ENCODE measurements around the gene UGT1A4. TPM values are rescaled to one million over a fixed set of nuclear protein-coding genes. Genes with fewer than 3 reads are reported as not detected.
A peak's percentile ranks its signal among the peaks of the same experiment; 100 is the strongest.
"Not testable (repeated sequence)": the region's sequence is repeated elsewhere in the genome, so short reads cannot be mapped to it uniquely, and the experiment has no call there.

UGT1A4 gene
- total RNA-seq, 1 donor from 2014 or later, result not detected

DNA sequence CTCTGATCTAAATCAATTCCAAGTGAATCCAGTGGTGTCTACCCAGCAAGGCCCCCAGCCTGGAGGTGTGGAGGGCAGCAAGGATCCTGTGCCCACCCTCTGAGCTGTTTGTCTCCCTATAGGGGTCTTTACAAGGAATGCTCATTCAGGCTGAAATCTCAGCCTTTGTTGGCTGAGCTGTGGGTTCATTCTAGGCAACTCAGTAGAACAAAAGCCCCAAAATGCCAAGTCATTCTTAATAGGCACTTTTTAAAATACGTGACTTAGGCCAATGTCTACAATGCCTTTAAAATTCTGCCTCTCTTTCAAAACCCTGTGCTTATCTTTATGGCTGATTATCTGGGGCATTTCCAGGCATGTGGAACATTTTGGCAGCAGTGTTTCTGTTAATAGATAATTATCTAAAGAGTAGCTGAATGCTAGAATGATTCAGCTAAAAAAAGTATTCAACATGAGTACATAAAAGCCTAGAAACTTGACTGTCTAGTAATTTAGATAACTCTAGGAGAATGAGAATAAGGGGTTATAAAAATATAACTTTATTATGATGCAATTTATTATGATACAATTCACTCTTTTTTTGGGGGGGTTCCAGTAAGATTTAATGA, 18.4 kb upstream of the UGT1A4 start:
- H3K36me3 Mint-ChIP-seq, result no peaks in the 10 kb centered on the region
- no peak overlapping the region for H3K4me3 Mint-ChIP-seq
- TF ChIP-seq, protein P1, sequence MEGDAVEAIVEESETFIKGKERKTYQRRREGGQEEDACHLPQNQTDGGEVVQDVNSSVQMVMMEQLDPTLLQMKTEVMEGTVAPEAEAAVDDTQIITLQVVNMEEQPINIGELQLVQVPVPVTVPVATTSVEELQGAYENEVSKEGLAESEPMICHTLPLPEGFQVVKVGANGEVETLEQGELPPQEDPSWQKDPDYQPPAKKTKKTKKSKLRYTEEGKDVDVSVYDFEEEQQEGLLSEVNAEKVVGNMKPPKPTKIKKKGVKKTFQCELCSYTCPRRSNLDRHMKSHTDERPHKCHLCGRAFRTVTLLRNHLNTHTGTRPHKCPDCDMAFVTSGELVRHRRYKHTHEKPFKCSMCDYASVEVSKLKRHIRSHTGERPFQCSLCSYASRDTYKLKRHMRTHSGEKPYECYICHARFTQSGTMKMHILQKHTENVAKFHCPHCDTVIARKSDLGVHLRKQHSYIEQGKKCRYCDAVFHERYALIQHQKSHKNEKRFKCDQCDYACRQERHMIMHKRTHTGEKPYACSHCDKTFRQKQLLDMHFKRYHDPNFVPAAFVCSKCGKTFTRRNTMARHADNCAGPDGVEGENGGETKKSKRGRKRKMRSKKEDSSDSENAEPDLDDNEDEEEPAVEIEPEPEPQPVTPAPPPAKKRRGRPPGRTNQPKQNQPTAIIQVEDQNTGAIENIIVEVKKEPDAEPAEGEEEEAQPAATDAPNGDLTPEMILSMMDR (IDR thresholded peaks at IDR 0.05; ENCODE audit: unreplicated experiment), result no peak
- no peak for DNase-seq (ENCODE audit: low spot score in 2 of 2, unreplicated experiment in 2 of 2)
- peak overlapping the region; percentile 67 for H3K27ac Mint-ChIP-seq
- peaks cover 28% of the 10 kb centered on the region for H3K9me3 Mint-ChIP-seq
- no peaks in the 10 kb centered on the region for H3K27me3 Mint-ChIP-seq (ENCODE audit: low read depth)
- H3K4me1 Mint-ChIP-seq, result peaks cover 9% of the 10 kb centered on the region

DNA sequence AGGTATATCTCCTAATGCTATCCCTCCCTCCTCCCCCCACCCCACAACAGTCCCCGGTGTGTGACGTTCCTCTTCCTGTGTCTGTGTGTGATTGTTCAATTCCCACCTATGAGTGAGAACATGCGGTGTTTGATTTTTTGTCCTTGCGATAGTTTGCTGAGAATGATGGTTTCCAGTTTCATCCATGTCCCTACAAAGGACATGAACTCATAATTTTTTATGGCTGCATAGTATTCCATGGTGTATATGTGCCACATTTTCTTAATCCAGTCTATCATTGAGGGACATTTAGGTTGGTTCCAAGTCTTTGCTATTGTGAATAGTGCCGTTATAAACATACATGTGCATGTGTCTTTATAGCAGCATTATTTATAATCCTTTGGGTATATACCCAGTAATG, 17.7 kb upstream of the UGT1A4 start:
- Mint-ChIP-seq H3K4me1 (peaks cover 12% of the 10 kb centered on the region), H3K9me3 (peaks cover 28% of the 10 kb centered on the region)
- DNase-seq (ENCODE audit: low spot score in 2 of 2, unreplicated experiment in 2 of 2); H3K27ac Mint-ChIP-seq; H3K36me3 Mint-ChIP-seq; H3K27me3 Mint-ChIP-seq (ENCODE audit: low read depth); H3K4me3 Mint-ChIP-seq: not testable (repeated sequence)

DNA sequence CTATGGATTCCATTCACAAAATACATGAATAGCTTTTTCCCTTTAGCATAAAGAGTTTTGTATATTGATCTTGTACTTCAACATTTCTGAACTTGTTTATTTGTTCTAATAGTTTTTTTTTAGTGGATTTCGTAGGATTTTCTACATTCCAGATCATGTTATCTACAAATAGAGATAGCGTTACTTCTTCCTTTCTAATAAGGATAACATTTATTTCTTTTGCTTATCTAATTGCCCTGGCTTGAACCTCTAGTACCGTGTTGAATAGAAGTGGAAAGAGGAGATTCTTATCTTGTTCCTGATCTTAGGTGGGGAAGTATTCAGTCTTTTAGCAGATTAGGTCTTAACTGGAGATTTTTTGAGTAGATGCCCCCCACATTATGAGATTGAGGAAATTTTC, 16.3 kb upstream of the UGT1A4 start:
- H3K4me3 Mint-ChIP-seq, result no peak overlapping the region
- H3K27me3 Mint-ChIP-seq (ENCODE audit: low read depth), result peaks cover 2% of the 10 kb centered on the region
- no peak overlapping the region for H3K27ac Mint-ChIP-seq
- peaks cover 12% of the 10 kb centered on the region for H3K4me1 Mint-ChIP-seq
- H3K9me3 Mint-ChIP-seq, result peaks cover 28% of the 10 kb centered on the region
- no peaks in the 10 kb centered on the region for H3K36me3 Mint-ChIP-seq
- TF ChIP-seq, protein P1 (IDR thresholded peaks at IDR 0.05; ENCODE audit: unreplicated experiment), result no peak
- DNase-seq (ENCODE audit: low spot score in 2 of 2, unreplicated experiment in 2 of 2), result no peak

DNA sequence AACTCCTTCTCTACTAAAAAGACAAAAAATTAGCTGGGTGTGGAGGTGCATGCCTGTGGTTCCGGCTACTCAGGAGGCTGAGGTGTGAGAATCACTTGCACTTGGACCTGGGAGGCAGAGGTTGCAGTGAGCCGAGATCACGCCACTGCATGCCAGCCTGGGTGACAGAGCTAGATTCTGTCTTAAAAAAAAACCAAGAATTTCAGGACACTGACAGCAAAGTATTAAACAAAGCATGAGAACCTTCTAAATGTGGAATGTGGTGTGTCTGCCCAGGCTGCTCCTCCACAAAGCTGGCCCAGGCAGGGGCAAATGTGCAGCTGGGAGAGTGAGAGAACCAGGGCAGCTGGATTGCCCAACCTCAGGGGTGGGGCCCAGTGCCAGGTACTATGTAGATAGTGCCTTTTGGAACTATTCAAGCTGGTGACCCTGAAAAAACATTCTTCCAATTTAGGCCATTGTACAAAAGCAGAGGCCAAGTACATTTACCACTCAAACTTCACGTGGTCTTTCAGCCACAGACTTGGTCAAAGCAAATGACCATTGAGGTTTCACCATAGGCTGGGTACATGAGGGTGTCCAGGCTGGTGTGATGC, 12.5 kb upstream of the UGT1A4 start:
- H3K4me3 Mint-ChIP-seq, result no peak overlapping the region
- peaks cover 28% of the 10 kb centered on the region for H3K9me3 Mint-ChIP-seq
- H3K36me3 Mint-ChIP-seq, result no peaks in the 10 kb centered on the region
- H3K27ac Mint-ChIP-seq, result no peak overlapping the region
- peaks cover 4% of the 10 kb centered on the region for H3K4me1 Mint-ChIP-seq
- DNase-seq (ENCODE audit: low spot score in 2 of 2, unreplicated experiment in 2 of 2), result no peak
- TF ChIP-seq, protein P1 (IDR thresholded peaks at IDR 0.05; ENCODE audit: unreplicated experiment), result no peak
- peaks cover 9% of the 10 kb centered on the region for H3K27me3 Mint-ChIP-seq (ENCODE audit: low read depth)

DNA sequence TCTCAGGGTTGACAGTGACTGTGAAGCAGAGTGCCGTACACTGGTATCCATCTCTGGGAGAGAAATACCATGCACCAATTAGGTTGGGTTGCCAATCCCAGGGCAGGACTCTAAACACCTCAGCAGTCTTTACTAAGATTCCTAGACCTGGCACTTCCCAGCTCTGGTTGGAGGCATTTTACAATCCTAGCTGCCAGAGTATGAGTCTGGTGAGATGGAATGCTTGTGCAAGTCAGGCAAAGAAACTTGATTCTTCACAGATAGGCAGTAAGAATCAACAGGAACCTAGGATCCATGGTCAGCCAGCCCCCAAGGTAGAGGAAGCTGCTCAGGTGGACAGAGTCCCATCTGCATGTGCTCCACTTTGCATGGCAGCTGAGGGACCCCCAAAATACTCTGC, 11.8 kb upstream of the UGT1A4 start:
- TF ChIP-seq, protein P1 (IDR thresholded peaks at IDR 0.05; ENCODE audit: unreplicated experiment), result no peak
- no peak for DNase-seq (ENCODE audit: low spot score in 2 of 2, unreplicated experiment in 2 of 2)
- Mint-ChIP-seq H3K36me3 (no peaks in the 10 kb centered on the region), H3K4me3 (no peak overlapping the region), H3K27ac (no peak overlapping the region), H3K4me1 (peaks cover 4% of the 10 kb centered on the region), H3K27me3 (ENCODE audit: low read depth) (peaks cover 13% of the 10 kb centered on the region), H3K9me3 (peaks cover 24% of the 10 kb centered on the region)

DNA sequence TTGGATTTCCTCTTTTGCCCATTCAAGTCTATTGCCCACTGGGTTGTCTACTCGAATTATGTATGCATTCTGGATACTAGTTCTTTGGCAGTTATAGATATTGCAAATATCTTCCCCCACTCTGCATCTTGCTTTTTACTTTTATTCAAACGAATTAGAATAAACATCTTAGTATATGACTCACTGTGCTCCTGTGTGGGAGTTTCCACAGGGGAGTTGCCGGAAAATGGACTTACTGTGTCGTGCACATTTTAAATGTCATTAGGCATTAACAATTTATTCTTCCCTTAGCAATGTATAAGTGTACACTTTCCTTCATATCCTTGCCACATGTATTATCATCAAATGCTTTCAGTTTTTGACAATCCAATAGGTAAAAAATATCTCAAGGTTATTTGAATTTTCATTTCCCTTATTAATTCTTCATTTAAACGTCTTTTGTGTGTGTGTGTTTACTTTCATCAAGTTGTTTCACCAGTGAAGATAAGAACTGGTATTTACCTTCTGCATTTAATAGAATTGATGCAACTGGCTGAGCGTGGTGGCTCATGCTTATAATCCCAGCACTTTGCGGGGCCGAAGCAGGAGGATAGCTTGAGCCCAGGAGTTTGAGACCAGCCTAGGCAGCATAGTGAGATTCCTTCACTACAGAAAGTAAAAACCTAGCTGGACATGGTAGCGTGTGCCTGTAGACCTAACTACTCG, 10.4 kb upstream of the UGT1A4 start:
- H3K9me3 Mint-ChIP-seq, result peaks cover 10% of the 10 kb centered on the region
- H3K27me3 Mint-ChIP-seq (ENCODE audit: low read depth), result peaks cover 19% of the 10 kb centered on the region
- H3K36me3 Mint-ChIP-seq, result no peaks in the 10 kb centered on the region
- no peak for DNase-seq (ENCODE audit: low spot score in 2 of 2, unreplicated experiment in 2 of 2)
- no peak overlapping the region for H3K27ac Mint-ChIP-seq
- TF ChIP-seq, protein P1 (IDR thresholded peaks at IDR 0.05; ENCODE audit: unreplicated experiment), result no peak
- peaks cover 4% of the 10 kb centered on the region for H3K4me1 Mint-ChIP-seq
- H3K4me3 Mint-ChIP-seq, result no peak overlapping the region

Measured in mesothelial cell of epicardium (in vitro differentiated cells).